Glutamatergic neuron (in vitro differentiated cells): ENCODE results near the gene GRIA2. TPM values are rescaled to one million over a fixed set of nuclear protein-coding genes. Genes with fewer than 3 reads are reported as not detected.
"Not testable (repeated sequence)": the region's sequence is repeated elsewhere in the genome, so short reads cannot be mapped to it uniquely, and the experiment has no call there.

Source experiments
- DNase-seq: peaks from one replicate; pipeline ENCODE4 v3.0.0; 2022
- H3K27ac Mint-ChIP-seq: one replicate; pipeline ENCODE4 v1.8.0; 2020; ENCODE audit warnings: mild to moderate bottlenecking, mixed read lengths, inconsistent platforms; ENCODE audit not compliant: unreplicated experiment
- H3K27me3 Mint-ChIP-seq: one replicate; pipeline ENCODE4 v1.8.0; 2020; ENCODE audit warnings: mild to moderate bottlenecking, moderate library complexity, mixed read lengths, inconsistent platforms; ENCODE audit not compliant: unreplicated experiment
- H3K36me3 Mint-ChIP-seq: one replicate; pipeline ENCODE4 v1.8.0; 2020; ENCODE audit warnings: mild to moderate bottlenecking, mixed read lengths, inconsistent platforms; ENCODE audit not compliant: unreplicated experiment
- H3K4me1 Mint-ChIP-seq: one replicate; pipeline ENCODE4 v1.8.0; 2020; ENCODE audit warnings: mild to moderate bottlenecking, low read depth, mixed read lengths, inconsistent platforms; ENCODE audit not compliant: unreplicated experiment
- H3K4me3 Mint-ChIP-seq: one replicate; pipeline ENCODE4 v1.8.0; 2020; ENCODE audit warnings: mild to moderate bottlenecking, mixed read lengths, inconsistent platforms; ENCODE audit not compliant: unreplicated experiment
- H3K9me3 Mint-ChIP-seq: one replicate; pipeline ENCODE4 v1.8.0; 2020; ENCODE audit warnings: mild to moderate bottlenecking, moderate library complexity, mixed read lengths, inconsistent platforms; ENCODE audit not compliant: unreplicated experiment
- total RNA-seq: library from RNA; stranded (reverse); fragmentation: NEBNext Ultra II Directional; extraction: Animal tissue kit (Norgen Biotek cat#: 25700); gene quantifications from one replicate; pipeline ENCODE4 v1.2.1, GENCODE V29; 2021; ENCODE audit not compliant: unreplicated experiment
- TF ChIP-seq, protein P1 (sequence below): fragments of 200-600 bp; sonication (generic); IDR thresholded peaks from one replicate; pipeline ENCODE4 v1.5.0; 2021; ENCODE audit not compliant: partially characterized antibody, unreplicated experiment

GRIA2 gene
- total RNA-seq, 1 donor from 2014 or later: 21.3 TPM

DNA sequence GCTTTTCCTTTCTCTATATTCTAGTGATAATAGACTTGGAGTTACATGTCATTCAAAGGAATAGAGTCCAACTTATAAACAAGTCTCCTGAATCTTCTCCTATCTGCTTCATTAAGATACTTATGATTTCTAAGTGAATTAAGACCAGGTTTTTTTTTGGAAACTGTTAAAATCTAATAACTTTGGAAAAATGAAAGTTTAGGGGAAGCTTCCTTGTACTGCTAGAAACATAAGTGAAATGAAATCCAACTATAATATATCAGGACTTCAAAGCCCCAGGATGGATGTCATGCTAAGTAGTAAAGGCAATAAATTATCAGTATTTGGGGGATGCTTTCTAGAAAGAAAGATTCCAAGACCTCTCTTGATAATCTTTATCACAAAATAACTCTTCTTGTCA lies 24.8 kb downstream of the GRIA2 start:
- Mint-ChIP-seq H3K4me1 (no peaks in the 10 kb centered on the region), H3K27ac (no peak overlapping the region), H3K36me3 (no peaks in the 10 kb centered on the region), H3K9me3 (no peaks in the 10 kb centered on the region), H3K4me3 (no peak overlapping the region), H3K27me3 (no peaks in the 10 kb centered on the region)
- TF ChIP-seq, protein P1, sequence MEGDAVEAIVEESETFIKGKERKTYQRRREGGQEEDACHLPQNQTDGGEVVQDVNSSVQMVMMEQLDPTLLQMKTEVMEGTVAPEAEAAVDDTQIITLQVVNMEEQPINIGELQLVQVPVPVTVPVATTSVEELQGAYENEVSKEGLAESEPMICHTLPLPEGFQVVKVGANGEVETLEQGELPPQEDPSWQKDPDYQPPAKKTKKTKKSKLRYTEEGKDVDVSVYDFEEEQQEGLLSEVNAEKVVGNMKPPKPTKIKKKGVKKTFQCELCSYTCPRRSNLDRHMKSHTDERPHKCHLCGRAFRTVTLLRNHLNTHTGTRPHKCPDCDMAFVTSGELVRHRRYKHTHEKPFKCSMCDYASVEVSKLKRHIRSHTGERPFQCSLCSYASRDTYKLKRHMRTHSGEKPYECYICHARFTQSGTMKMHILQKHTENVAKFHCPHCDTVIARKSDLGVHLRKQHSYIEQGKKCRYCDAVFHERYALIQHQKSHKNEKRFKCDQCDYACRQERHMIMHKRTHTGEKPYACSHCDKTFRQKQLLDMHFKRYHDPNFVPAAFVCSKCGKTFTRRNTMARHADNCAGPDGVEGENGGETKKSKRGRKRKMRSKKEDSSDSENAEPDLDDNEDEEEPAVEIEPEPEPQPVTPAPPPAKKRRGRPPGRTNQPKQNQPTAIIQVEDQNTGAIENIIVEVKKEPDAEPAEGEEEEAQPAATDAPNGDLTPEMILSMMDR: no peak
- no peak for DNase-seq

DNA sequence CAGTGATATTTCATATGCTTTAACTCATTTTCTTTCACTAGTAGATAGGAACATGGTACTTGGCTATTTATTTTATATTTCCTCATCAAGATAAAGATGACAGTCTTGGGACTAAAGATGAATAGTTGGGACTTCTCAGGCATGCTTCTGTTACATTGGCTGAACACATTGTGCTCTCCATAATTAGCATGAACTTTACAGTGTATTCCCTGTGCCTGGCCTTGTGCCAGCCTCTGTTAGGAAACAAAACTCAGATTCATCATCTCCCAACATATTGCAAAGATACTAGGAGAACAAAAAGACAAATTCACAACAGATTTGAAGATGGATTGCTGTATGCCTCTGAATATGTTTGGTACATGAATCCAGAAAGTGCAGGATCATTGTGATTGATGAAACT lies 26.4 kb downstream of the GRIA2 start:
- no peaks in the 10 kb centered on the region for H3K27me3 Mint-ChIP-seq
- no peaks in the 10 kb centered on the region for H3K9me3 Mint-ChIP-seq
- H3K27ac Mint-ChIP-seq: no peak overlapping the region
- DNase-seq: no peak
- H3K4me1 Mint-ChIP-seq: no peaks in the 10 kb centered on the region
- H3K36me3 Mint-ChIP-seq: no peaks in the 10 kb centered on the region
- TF ChIP-seq, protein P1: no peak
- no peak overlapping the region for H3K4me3 Mint-ChIP-seq

DNA sequence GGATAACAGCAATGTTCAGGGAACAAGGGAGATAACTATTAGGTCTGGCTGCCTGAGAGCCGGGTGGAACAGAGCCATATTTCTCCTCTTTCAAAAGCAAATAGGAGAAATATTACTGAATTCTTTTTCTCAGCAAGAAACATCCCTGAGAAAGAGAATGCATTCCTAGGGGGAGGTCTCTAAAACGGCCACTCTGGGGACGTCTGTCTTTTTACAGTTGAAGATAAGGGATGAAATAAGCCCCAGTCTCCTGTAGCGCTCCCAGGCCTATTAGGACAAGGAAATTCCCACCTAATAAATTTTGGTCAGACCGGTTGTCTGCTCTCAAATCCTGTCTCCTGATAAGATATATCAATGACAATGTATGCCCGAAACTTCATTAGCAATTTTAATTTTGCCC lies 37.6 kb downstream of the GRIA2 start:
- not testable (repeated sequence) for H3K9me3 Mint-ChIP-seq, H3K4me1 Mint-ChIP-seq, H3K4me3 Mint-ChIP-seq, H3K27me3 Mint-ChIP-seq, H3K36me3 Mint-ChIP-seq, H3K27ac Mint-ChIP-seq
- DNase-seq: peak; percentile 17

DNA sequence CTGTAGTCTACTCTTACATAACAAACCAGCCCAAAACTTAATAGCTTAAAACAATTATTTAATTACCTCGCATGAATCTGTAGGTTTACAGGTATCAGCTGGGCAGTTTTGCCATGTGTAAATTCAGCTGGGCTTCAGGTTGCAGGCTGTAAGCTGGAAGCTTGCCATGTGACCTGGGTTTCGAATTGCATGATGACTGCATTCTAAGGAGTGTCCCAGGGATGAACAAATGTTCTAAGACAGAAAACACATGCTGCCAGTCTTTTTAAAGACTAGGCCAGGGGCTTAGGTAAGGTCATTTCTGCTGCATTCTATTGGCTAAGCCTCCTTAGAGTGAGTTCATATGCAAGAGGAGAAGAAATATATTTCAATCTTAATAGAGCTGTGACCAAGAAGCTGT lies 44.8 kb downstream of the GRIA2 start:
- Mint-ChIP-seq H3K27ac (peak overlapping the region; percentile 77), H3K36me3 (no peaks in the 10 kb centered on the region), H3K27me3 (peaks cover 2% of the 10 kb centered on the region), H3K9me3 (peaks cover 2% of the 10 kb centered on the region), H3K4me3 (no peak overlapping the region), H3K4me1 (peaks cover 12% of the 10 kb centered on the region)
- DNase-seq: peak; percentile 22
- TF ChIP-seq, protein P1: no peak

DNA sequence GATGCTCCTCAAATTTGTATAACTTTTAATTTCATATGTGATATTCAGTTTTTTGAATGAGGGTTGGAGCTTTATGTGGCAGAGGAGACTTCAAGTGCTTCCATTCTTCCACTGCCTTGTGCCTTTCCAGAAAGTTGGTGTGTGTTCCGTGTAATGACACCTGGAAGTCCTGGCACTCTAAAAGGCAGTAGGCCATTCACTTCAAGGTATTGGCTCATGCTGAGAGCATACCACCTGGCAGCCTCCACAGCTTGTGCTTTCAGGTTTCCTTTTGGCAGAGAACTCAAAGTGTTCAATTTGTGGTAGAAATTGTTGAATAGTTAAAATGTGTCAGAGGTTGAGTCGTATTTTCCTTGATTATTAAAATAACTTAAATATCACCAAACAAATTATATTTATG lies 49.6 kb downstream of the GRIA2 start:
- no peak overlapping the region for H3K27ac Mint-ChIP-seq
- no peak overlapping the region for H3K4me3 Mint-ChIP-seq
- H3K27me3 Mint-ChIP-seq: peaks cover 2% of the 10 kb centered on the region
- H3K9me3 Mint-ChIP-seq: peaks cover 2% of the 10 kb centered on the region
- H3K36me3 Mint-ChIP-seq: no peaks in the 10 kb centered on the region
- H3K4me1 Mint-ChIP-seq: peaks cover 10% of the 10 kb centered on the region
- TF ChIP-seq, protein P1: no peak
- DNase-seq: no peak

DNA sequence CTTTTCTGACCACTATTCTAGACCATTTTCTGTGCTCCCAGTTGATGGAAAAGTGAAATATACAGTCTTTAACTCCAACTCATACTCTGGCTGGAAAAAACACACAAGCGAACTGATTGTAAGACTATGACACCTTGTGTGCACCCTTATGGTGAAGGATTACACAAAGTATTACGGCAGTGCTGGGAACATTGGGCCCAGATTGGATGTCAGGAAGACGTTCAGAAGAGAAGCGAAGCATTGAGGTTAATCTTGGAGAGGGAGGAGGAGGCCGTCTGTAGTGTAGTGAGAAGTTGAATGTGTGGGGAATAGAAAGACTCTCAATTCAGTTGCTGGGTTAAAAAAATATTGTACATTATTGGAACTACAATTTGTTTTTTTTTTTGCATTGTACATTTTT lies 50.0 kb downstream of the GRIA2 start:
- TF ChIP-seq, protein P1: no peak

More for the DNA sequence above, 50.0 kb downstream of the GRIA2 start:
- DNase-seq: no peak
- Mint-ChIP-seq H3K27me3 (peaks cover 2% of the 10 kb centered on the region), H3K36me3 (no peaks in the 10 kb centered on the region), H3K9me3 (peaks cover 2% of the 10 kb centered on the region), H3K4me3 (no peak overlapping the region), H3K27ac (no peak overlapping the region), H3K4me1 (peaks cover 7% of the 10 kb centered on the region)
